Glomerular endothelial cell (primary cell): ENCODE measurements around the gene EXTL2. TPM values are rescaled to one million over a fixed set of nuclear protein-coding genes. Genes with fewer than 3 reads are reported as not detected.
A peak's percentile ranks its signal among the peaks of the same experiment; 100 is the strongest.
"Not testable (repeated sequence)": the region's sequence is repeated elsewhere in the genome, so short reads cannot be mapped to it uniquely, and the experiment has no call there.

ENCODE experiments used
- DNase-seq: peaks from one replicate; pipeline ENCODE4 v3.0.0-alpha.2; 2011; ENCODE audit warnings: low read depth, low spot score; ENCODE audit errors: extremely low read depth
- total RNA-seq: library from RNA; depleted of rRNA; stranded (reverse); fragments of >200 nt; gene quantifications from 2 replicates; pipeline ENCODE4 v1.2.3, GENCODE V29; 2015

The EXTL2 gene
- total RNA-seq, 1 donor from 2014 or later = 20.0 TPM

- no peak for DNase-seq
These were observed 33.3 kb downstream of the EXTL2 start for GRCh38 chr1:100861379-100861778.

GRCh38 chr1:100860397-100860991 is 34.1 kb downstream of the EXTL2 start:
- DNase-seq = peak; percentile 47

GRCh38 chr1:100855116-100855515 is 39.5 kb downstream of the EXTL2 start:
- DNase-seq = not testable (repeated sequence)

- DNase-seq = no peak
These were observed 41.7 kb downstream of the EXTL2 start for GRCh38 chr1:100852976-100853375.

- DNase-seq = no peak
These were observed 42.9 kb downstream of the EXTL2 start for GRCh38 chr1:100851726-100852125.

GRCh38 chr1:100847361-100848082 is 47.1 kb downstream of the EXTL2 start:
- DNase-seq = peak; percentile 37

- not testable (repeated sequence) for DNase-seq
These were observed 51.5 kb downstream of the EXTL2 start for GRCh38 chr1:100843160-100843559.

GRCh38 chr1:100835866-100836842 is 58.5 kb downstream of the EXTL2 start:
- DNase-seq = peak; percentile 44

- DNase-seq = no peak
These were observed 59.6 kb downstream of the EXTL2 start for GRCh38 chr1:100834777-100835660.

- DNase-seq = no peak
These were observed 61.8 kb downstream of the EXTL2 start for GRCh38 chr1:100832694-100833428.

GRCh38 chr1:100825666-100826065 is 69.0 kb downstream of the EXTL2 start:
- DNase-seq = not testable (repeated sequence)

Other genes starting within 250 kb of the EXTL2 start
- gene VCAM1, start 175.1 kb downstream of the EXTL2 start, total RNA-seq = 61.9 and 66.7 TPM in 2 replicates
- gene SLC30A7, start 1.2 kb upstream of the EXTL2 start, total RNA-seq = 34.3 and 36.1 TPM in 2 replicates
- 13.7 and 17.4 TPM in 2 replicates for gene DPH5, start 130.9 kb upstream of the EXTL2 start, total RNA-seq